ENCODE results near the gene PHF10.
A peak's percentile ranks its signal among the peaks of the same experiment; 100 is the strongest.

The PHF10 gene

DNA sequence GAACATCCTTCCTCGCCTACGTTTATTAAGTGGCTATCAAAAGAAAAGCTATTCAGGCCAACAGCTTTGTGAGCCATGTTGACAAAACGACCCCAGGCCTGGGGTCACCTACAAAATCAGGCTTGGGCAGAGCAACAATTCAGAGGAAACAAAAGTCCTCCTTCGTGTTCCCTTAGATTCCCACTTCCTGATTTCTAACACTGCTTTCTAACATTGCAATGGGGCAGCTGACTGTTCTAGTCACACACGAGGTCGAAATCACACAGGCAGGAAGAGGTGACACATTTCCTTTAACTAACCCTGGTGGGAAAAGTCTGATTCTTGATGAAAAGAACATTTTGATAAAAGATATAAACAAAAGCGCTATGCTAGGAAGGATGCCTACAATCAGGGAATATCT lies 54.4 kb downstream of the PHF10 start:
- no peak for DNase-seq

DNA sequence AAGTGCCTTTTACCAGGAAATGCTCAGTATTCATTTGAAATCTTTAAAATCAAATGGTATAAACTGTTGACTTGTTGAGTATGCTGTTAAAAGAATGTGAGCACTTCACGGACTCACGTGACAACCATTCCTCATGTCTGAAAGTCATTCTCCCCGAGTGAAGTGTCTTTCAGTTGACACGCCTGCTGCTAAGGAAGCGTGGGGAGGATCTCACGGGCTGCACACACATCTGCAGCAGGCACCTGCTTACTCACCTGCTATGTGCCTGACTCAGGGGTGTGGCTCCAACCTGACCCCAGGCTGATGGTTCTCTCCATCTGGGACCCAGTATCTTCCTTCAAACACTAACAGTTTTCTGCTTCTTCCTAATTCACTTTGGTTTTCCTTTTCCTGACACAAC lies 55.2 kb downstream of the PHF10 start:
- no peak for DNase-seq

DNA sequence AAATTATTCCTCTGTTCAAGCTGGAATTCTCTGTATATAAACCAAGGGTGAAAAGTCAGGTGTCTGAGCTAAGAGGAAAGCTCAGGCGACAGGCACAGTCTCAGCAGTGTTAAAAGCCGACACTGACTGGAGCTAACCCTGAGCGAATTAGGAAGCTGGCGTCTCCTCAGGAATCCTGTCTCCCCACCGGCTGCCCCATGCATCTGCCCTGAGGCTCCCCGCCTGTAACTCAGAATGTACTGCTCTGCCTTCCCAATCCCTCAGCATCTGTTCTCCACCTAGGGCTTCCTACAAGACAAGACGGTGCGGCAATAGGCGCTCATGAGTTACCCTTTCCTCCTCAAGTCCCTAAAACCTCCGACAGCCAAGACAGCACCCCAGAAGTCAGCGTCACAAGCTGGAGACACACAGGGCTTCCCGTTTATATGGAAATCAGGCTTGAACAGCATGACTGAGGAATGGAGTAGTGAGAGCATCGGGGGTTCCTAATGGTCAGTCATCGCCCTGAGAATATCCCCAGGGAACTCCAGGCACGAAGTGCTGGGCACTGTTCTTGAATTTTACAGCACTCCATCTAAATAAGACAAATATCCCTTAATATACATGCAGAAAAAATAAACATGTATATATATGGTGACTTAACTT lies 56.0 kb downstream of the PHF10 start:
- no peak for DNase-seq

DNA sequence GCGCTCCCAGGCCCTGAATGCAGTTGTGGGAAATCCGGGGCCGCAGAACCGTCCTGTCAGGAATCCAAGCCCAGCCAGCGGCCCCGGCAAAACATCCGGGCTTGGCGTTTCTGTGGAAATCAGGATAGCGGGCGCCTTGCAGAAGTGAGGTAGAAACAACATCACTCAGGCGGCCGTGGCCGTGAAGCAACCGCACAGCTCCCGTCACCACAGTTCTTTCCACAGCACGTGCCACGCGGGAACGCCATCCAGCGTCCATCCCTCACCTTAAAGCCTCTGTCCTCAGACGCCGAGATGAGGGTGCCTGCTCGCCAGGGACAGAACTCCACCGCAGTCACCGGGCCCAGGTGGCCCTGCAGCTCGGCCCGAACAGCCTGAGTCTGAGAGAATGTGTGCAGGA lies 56.6 kb downstream of the PHF10 start:
- DNase-seq: no peak

DNA sequence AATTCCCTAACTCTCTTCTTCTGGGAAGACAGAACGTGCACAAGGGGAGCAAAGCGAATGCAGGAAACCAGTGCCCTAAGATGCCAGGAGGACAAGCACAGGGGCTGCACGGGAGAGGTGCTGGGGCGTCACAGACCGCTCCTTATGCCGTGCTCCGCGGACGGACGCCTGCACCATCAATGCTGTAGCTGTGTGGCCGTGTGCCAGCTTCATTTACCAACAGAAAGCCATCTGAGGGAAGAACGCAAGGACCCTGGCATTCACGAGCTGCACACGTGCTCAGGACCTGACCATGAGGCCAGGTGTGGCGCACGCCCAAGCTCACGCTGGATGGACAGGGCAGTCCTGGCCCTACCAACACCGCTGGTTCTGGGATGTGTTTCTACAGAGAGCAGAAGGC lies 57.9 kb downstream of the PHF10 start:
- DNase-seq: no peak

DNA sequence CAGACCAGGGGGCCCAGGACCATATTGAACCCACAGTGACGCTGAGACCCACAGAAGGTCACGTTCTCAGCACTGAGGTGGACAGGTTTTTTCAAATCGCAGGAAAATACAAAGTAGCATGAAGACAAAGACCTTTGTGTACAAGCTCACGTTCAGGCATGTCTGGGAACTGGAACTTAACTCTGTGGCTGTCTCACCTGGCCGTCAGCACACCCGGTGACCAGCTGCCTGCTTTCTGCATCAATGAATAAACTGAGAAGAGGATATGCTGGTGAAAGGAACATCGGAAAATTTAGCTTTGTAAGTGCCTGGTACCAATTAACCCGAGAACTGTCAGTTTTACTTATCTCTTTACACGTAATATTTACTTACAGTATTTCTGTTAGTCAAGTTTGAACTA lies 59.0 kb downstream of the PHF10 start:
- DNase-seq: no peak

DNA sequence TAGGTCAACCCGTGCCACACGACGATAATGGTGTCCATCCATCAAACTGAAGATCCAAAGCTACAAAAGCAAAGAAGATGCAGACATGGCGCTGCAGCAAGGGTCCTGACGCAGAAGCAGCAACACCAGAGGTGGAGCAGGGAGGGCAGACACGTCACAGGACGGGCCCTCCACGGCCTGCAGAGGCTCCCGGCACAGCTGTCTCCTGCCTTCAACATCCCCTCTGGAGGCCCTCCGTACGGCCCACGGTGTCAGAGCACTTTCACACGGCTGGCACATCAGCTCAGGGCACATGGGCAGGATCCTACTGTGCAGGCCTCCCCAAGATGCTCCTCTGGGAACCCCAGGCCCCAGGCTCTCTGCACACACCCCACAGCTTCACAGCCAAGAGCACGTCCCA lies 60.1 kb downstream of the PHF10 start:
- DNase-seq: no peak

DNA sequence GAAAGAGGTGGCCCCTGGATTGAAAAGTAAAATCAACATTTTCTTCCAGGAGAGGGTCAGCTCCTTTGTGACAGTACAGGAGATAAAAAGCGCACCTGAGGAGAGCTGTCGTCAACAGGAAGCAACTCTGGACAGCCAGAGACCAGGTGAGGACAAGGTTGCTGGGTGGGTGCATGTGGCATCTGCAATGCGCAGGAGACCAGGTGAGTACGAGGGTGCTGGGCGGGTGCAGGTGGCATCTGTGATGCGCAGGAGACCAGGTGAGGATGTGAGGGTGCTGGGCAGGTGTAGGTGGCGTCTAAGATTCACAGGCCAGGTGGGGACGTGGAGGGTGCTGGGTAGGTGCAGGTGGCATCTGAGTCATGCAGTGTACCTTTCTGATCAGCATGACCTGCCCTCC lies 60.8 kb downstream of the PHF10 start:
- DNase-seq: no peak

DNA sequence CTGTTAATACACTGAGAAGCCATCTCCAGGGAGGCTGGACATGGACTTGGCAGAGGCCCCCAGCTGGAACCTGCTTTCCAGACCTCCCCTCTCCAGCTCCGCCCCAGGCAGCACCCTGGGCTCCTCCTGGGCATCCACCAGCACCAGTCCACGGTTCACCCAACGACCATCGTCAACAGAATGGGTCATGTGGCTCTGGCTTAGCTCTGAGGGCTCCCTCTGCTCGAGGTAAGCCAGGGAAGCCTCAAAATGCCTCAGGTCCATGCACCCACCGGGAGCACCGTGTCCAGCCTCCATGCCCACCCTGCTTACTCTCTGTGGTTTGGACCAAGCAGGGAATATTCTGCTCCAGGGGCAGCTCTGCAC lies 62.9 kb downstream of the PHF10 start:
- no peak for DNase-seq

DNA sequence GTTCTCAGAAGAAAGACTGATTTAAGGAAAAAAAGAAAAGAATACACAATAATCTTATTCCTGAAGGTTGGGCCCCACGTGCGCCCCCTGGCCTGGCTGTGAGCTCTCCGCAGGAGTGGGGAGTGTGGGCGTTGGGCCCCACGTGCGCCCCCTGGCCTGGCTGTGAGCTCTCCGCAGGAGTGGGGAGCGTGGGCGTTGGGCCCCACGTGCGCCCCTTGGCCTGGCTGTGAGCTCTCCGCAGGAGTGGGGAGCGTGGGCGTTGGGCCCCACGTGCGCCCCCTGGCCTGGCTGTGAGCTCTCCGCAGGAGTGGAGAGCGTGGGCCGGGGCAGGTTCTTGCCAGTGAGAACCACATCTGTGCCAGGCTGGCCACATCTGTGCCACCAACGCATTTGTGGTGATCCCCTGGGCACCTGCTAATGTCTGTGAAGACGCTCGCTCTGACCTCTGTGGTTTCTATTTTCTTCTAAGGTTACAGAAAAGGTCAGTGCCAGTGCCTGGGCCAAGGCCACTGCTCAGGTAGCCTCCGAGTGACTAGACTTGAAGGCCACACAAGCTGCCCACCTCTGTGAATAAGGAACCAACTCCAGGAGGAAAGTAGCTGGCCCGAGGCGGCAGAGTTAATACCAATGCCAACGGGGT lies 63.4 kb downstream of the PHF10 start:
- no peak for DNase-seq

DNA sequence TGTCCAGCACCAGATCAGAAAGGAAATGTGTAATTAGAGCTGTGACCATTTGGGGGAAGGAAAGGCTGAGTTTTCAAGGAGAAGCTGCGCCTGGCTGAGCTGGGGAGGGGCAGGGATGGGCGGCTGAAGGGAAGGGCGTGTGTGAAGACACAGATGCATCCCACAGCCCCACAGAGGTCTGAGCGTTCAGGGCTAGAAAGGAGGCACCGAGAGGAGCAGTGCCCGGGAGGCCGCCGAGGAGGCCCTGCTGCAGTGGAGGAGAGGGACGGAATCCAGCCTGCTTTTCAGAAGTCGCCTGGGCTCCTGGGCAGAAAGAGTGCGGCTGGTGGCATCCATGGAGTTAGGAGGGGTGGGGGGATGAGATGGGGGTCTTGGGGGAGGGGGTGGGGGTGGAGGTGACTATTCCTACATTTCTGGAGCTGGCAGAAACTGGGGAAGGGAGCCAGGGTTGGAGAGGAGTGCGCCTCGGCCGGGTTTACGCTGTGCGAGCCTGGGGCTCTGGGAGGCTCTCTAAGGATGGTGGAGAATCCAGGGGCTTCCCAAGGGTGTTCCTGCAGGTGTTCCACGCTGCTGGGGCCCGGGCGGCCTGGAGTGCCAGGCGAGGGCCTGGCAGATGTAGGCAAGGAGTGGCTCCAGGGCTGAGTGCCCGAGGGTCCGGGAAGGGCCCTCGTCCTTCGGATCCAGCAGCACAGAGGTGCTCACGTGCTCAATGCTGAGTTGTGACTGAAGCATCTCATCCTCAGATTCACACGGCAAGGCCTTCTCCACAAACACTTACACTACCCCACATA lies 64.3 kb downstream of the PHF10 start:
- no peak for DNase-seq

DNA sequence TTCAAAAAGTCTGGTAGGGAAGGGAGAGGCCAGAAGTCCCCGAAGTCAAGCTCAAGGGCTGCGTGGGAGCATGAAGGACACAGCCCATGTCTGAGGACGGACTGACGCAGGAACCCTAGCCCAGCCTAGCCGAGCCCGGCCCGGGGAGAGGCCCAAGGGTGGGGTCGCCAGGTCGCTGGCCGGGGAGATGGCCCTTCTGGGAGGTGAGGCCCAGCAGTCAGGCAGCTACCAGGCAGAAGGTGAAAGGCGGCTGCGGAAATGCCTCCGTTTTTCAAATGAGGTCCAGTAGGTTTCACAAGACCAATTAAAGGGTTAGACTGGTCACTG lies 67.1 kb downstream of the PHF10 start:
- no peak for DNase-seq

DNA sequence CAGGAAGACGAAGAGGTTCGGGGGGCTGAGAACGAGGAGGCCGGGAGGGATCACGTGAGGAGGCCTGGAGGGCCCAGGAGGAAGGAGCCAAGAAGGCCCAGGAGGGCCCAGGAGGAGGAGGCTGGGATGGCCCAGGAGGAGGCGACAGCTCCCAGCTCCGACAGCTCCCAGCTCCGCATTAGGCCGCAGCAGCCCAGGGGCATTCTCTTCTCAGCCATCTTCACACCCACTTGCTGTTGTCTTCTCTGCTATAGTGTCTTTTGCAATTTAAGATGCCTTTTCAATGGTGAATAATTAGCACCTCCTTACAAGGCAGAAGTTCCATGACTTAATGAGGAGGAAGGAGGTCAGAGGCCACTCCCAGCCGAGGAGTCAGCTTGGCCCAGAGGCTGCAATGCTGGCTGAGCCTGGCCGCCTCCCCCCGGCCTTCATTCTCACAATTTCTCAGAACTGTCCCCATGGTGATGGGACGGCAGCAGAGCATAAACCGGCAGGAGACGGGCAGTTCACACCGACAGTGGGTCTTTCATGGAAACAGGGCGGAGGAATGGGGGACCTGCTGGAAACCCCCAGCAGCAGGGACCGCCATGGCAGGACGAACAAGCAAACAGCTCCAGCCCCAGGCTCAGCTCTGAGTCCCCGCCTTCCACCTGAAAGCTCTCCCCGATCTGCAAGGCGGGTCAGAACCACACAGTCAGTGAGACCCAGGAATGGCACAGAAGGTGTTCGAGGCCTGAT lies 67.6 kb downstream of the PHF10 start:
- no peak for DNase-seq

DNA sequence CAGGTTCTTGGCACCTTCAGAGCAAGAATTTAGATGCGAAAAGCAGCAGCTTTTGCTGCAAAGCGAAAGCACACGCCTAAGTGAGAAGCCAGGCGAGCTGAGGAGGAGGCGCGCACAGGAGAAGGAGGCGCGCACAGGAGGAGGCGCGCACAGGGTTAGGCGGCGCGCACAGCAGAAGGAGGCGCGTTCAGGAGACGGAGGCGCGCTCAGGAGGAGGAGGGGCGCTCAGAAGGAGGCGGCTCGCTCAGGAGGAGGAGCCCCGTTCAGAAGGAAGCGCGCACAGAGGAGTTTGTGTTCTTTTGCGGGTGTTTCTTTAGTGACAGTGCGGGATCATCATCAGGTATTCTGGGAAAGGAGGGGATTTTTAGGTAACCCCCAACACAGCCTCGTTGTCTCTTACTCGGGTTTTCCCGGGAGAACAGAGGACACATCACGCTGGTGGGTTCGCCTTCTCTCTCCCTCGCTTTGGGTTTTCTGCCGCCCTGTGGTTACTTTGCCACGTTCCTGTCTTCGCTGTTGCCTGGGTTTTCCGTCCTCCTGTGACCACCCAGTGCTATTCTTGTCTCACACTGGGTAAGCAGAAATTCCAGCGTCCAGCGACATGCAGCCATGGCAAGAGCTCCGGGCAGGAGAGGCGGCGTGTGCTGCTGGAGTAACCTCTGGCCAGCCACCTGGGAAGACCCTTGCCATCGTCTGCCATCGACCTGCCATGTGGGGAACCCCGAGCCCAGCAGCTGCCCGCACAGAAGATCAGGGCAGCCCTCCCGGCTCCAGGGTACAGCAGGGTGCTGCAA lies 69.5 kb downstream of the PHF10 start:
- peak; percentile 29 for DNase-seq

All from hematopoietic multipotent progenitor cell treated with erythropoietin and hydrocortisone succinate and interleukin-3 and kit ligand, for 8 days (in vitro differentiated cells).